Keratinocyte (primary cell): ENCODE results near the gene CASKIN2.

ENCODE experiments used
- CTCF ChIP-seq, 3 experiments: IDR thresholded peaks in 1 of 3; conservative IDR thresholded peaks in 1 of 3; optimal IDR thresholded peaks in 1 of 3; 2 replicates in 2 of 3; 3 replicates in 1 of 3; pipeline versions ENCODE3 to v1.5.1; 2011; ENCODE audit warnings: low read length in 3 of 3, mild to moderate bottlenecking in 3 of 3, moderate library complexity in 2 of 3, control low read depth in 1 of 3, inconsistent platforms in 1 of 3; ENCODE audit not compliant: insufficient read depth in 2 of 3; ENCODE audit errors: extremely low read depth in 1 of 3
- EZH2 ChIP-seq: IDR thresholded peaks from one replicate; pipeline ENCODE4 v1.6.1; 2012; ENCODE audit warnings: inconsistent platforms, mild to moderate bottlenecking, low read length, moderate library complexity

DNA sequence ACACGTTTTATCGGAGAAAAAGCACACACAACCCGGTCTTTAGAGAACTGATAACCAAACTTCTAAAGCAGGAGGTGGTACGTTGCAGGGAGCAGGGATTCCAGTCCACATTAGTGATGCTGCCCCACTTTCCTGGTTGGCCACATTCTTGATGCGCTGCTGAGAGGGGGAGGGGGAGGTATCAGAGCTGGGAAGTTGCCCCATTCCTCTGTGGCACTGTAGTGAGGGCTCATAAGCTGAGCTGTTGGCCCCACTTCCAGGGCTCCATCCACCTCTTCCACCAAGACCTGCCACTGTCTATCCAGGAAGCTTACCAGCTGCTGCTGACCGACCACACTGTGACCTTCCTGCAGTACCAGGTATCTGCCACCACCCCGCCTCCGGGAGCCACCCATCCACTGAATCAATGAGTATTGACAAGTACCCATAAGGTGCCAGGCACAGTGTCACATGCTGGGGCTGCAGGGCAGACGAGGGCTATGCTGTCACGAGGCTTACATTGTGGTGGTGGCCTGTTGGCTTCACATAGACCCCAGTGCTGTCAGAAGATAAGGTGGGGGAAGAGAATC lies 2.0 kb upstream of the CASKIN2 start:
- no peak for TF ChIP-seq EZH2
- TF ChIP-seq CTCF (optimal IDR thresholded peaks at IDR 0.05 in 1 of 3, IDR thresholded peaks at IDR 0.05 in 1 of 3, conservative IDR thresholded peaks at IDR 0.05 in 1 of 3; ENCODE audit: extremely low read depth in 1 of 3, insufficient read depth in 2 of 3, low read length in 3 of 3): peak in 1 of 3 experiments; percentile 32
